GM21526 (cell line): ENCODE data around the gene TMCC1.
"Not testable (repeated sequence)": the region's sequence is repeated elsewhere in the genome, so short reads cannot be mapped to it uniquely, and the experiment has no call there.

Experiments
- ATAC-seq: cut with Tn5 transposase; IDR thresholded peaks from one replicate; pipeline ENCODE4 v1.9.1; 2021; ENCODE audit warnings: moderate library complexity; ENCODE audit not compliant: unreplicated experiment, low FRiP score

Gene TMCC1

GRCh38 chr3:129690963-129691362 is 202.5 kb downstream of the TMCC1 start:
- ATAC-seq = no peak

- ATAC-seq = no peak
Observed at GRCh38 chr3:129690406-129690805, 203.1 kb downstream of the TMCC1 start.

- no peak for ATAC-seq
Observed at GRCh38 chr3:129689036-129689435, 204.5 kb downstream of the TMCC1 start.

GRCh38 chr3:129688271-129688895 is 205.1 kb downstream of the TMCC1 start:
- no peak for ATAC-seq

GRCh38 chr3:129687586-129688125 is 205.9 kb downstream of the TMCC1 start:
- no peak for ATAC-seq

- no peak for ATAC-seq
Observed at GRCh38 chr3:129686941-129687340, 206.6 kb downstream of the TMCC1 start.

GRCh38 chr3:129684270-129684669 is 209.2 kb downstream of the TMCC1 start:
- no peak for ATAC-seq

- ATAC-seq = no peak
Observed at GRCh38 chr3:129683201-129683600, 210.3 kb downstream of the TMCC1 start.

- ATAC-seq = no peak
Observed at GRCh38 chr3:129676985-129677384, 216.5 kb downstream of the TMCC1 start.

GRCh38 chr3:129674798-129675123 is 218.8 kb downstream of the TMCC1 start:
- not testable (repeated sequence) for ATAC-seq

GRCh38 chr3:129673897-129674797 is 219.4 kb downstream of the TMCC1 start:
- ATAC-seq = no peak

GRCh38 chr3:129673012-129673411 is 220.5 kb downstream of the TMCC1 start:
- no peak for ATAC-seq

GRCh38 chr3:129672412-129672811 is 221.1 kb downstream of the TMCC1 start:
- ATAC-seq = no peak

- ATAC-seq = no peak
Observed at GRCh38 chr3:129665024-129665768, 228.3 kb downstream of the TMCC1 start.

- no peak for ATAC-seq
Observed at GRCh38 chr3:129663930-129664646, 229.4 kb downstream of the TMCC1 start.

- no peak for ATAC-seq
Observed at GRCh38 chr3:129663045-129663446, 230.5 kb downstream of the TMCC1 start.

- no peak for ATAC-seq
Observed at GRCh38 chr3:129662191-129662608, 231.3 kb downstream of the TMCC1 start.

GRCh38 chr3:129661766-129662165 is 231.7 kb downstream of the TMCC1 start:
- ATAC-seq = no peak

- ATAC-seq = no peak
Observed at GRCh38 chr3:129658110-129658843, 235.2 kb downstream of the TMCC1 start.
